ENCODE measurements around the gene FAM131A.
A peak's percentile ranks its signal among the peaks of the same experiment; 100 is the strongest.

FAM131A gene

DNA sequence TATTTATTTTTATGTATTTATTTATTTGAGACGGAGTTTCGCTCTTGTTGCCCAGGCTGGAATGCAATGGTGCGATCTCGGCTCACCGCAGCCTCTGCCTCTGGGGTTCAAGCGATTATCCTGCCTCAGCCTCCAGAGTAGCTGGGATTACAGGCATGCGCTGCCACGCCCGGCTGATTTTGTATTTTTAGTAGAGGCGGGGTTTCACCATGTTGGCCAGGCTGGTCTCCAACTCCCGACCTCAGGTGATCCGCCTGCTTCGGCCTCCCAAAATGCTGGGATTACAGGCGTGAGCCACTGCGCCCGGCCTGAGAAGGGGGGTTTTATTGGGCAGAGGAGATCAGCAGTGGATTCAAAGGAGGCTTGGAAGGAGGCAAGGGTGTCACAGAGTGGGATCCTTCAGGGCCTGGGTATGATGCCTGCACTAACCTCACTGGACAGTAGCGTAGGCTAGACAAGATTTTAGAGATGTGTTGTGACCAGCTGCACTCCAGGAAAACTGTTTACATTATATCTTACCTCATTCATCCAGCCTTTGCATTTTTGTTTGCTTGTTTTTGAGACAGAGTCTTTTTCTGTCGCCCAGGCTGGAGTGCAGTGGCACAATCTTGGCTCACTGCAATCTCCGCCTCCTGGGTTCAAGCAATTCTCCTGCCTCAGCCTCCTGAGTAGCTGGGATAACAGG, 2.2 kb downstream of the FAM131A start:
- DNase-seq = peak in 1 of 14 donors; percentile 37

DNA sequence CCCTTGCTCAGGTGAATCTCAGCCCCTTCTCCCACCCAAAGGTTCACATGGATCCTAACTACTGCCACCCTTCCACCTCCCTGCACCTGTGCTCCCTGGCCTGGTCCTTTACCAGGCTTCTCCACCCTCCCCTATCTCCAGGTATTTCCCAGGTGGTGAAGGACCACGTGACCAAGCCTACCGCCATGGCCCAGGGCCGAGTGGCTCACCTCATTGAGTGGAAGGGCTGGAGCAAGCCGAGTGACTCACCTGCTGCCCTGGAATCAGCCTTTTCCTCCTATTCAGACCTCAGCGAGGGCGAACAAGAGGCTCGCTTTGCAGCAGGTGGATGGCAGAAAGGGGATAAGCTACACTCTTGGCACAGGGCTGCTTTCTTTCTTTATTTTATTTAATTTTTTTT, 4.5 kb downstream of the FAM131A start:
- peak in 1 of 14 donors; percentile 17 for DNase-seq

DNA sequence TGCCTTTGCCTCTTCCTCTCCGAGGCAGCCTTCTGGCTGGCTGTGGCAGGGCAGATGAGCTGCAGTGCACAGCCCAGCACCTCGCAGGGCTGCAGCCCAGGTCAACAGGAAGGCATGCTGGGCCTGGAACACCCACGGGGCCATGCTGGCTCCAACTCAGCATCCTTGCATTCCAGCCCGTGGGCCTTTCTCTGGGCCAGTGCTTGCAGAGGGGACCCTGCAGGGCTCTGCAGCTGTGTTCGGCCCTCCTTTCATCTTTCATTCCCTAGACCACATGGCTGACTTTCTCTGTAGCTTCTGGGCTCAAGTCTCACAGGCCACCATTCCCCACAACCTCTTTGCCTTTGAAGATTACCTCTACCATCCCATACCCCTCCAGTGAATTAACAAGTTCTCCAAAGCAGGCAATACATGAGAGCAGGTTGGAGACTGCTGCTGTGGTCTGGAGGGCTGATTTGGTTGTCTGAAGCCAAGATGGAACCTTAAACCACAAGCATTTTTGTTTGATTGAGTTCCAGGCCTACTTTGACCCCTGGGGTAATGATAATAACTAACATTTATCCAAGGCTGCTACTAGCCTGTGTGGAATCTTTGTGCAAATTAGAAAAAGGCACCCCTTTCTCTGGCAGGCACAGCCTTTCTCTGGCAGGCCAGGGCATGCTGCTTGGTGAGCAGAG, 5.9 kb downstream of the FAM131A start:
- DNase-seq = no peak

DNA sequence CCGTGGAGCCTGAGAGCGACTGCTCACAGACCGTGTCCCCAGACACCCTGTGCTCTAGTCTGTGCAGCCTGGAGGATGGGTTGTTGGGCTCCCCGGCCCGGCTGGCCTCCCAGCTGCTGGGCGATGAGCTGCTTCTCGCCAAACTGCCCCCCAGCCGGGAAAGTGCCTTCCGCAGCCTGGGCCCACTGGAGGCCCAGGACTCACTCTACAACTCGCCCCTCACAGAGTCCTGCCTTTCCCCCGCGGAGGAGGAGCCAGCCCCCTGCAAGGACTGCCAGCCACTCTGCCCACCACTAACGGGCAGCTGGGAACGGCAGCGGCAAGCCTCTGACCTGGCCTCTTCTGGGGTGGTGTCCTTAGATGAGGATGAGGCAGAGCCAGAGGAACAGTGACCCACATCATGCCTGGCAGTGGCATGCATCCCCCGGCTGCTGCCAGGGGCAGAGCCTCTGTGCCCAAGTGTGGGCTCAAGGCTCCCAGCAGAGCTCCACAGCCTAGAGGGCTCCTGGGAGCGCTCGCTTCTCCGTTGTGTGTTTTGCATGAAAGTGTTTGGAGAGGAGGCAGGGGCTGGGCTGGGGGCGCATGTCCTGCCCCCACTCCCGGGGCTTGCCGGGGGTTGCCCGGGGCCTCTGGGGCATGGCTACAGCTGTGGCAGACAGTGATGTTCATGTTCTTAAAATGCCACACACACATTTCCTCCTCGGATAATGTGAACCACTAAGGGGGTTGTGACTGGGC, 7.3 kb downstream of the FAM131A start:
- peak in 9 of 14 donors; percentile 15 to 78 (median 36) for DNase-seq

DNA sequence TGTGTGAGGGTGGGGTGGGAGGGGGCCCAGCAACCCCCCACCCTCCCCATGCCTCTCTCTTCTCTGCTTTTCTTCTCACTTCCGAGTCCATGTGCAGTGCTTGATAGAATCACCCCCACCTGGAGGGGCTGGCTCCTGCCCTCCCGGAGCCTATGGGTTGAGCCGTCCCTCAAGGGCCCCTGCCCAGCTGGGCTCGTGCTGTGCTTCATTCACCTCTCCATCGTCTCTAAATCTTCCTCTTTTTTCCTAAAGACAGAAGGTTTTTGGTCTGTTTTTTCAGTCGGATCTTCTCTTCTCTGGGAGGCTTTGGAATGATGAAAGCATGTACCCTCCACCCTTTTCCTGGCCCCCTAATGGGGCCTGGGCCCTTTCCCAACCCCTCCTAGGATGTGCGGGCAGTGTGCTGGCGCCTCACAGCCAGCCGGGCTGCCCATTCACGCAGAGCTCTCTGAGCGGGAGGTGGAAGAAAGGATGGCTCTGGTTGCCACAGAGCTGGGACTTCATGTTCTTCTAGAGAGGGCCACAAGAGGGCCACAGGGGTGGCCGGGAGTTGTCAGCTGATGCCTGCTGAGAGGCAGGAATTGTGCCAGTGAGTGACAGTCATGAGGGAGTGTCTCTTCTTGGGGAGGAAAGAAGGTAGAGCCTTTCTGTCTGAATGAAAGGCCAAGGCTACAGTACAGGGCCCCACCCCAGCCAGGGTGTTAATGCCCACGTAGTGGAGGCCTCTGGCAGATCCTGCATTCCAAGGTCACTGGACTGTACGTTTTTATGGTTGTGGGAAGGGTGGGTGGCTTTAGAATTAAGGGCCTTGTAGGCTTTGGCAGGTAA, 8.1 kb downstream of the FAM131A start:
- peak in 13 of 14 donors; percentile 29 to 94 (median 83) for DNase-seq

DNA sequence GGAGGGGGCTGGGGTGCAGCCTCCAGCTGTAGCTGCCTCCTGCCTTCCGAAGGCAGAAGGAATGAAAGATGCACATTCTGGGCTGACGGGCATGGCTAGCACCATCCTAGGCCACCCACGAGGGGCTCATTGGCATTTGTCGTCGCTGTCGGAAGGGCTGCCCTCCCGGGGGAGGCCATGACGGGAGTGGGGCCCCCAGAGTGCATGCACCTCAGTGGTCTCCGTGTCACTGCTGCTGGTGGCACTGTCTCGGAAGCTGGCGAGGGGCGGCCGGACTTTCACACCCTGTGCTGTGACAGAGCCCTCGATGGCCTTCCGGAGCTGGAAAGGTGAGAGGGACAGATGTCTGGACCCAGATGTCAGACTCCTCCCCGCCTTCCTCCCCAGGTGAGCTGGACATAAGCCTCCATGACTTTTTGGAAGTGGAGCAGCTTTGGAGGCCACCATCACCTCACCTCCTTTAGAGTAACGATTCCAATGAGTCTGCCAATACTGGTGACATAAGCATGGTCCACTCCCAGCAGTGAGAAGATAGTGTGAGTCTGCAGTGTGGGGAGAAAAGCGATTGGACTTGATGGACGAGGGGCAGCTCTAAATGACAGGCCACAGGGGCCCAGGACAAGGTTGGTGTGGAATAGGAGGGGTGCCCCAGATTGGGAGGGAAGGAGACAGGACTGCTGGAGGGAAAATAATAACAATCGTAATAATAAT, 9.2 kb downstream of the FAM131A start:
- DNase-seq = no peak

DNA sequence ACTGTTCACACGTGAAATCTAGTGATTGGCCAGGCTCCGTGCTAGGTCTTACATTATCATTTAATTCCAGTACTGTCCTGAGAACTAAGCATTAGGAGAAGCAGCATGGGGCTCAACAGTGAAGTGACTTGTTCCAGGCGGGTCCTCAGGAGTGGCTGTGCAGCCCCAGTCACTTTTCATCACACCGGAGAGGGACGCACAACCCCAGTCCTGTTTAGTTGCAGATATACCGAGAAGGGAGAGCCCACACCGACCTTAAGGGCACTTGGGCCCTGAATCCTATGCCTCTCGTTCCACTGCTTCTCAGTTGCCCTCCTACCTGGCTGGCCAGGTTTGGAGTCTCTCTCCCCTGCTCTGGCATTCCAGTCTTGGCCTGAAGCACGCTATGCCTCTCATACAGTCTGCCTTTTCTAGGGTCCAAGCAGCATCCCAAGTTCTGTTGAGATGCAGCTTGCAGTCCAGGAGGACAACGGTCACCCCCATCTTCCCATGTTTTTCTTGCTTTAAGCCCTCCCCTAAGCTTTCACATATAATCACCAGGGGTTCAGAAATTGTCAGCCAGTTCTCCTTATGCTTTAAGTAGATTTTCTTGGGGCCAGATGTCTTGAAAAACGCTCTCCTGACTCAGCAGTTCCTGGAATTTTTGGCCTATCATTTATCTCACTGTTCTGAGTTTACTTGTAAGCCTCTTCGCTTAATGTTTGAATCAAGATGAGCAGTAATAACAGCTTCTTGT, 10.1 kb downstream of the FAM131A start:
- no peak for DNase-seq

DNA sequence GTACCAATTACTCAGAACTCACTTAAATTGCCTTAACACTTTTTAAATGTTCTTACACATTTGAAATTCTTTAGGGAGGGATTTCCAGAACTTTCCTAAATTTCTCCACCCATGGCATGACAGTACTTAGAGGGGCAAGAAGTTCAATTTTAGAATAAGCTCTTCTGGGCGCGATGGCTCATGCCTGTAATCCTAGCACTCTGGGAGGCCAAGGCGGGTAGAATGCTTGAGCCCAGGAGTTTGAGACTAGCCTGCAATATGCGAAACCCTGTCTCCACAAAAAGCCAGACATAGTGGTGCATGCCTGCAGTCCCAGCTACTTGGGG, 10.6 kb downstream of the FAM131A start:
- DNase-seq = no peak

DNA sequence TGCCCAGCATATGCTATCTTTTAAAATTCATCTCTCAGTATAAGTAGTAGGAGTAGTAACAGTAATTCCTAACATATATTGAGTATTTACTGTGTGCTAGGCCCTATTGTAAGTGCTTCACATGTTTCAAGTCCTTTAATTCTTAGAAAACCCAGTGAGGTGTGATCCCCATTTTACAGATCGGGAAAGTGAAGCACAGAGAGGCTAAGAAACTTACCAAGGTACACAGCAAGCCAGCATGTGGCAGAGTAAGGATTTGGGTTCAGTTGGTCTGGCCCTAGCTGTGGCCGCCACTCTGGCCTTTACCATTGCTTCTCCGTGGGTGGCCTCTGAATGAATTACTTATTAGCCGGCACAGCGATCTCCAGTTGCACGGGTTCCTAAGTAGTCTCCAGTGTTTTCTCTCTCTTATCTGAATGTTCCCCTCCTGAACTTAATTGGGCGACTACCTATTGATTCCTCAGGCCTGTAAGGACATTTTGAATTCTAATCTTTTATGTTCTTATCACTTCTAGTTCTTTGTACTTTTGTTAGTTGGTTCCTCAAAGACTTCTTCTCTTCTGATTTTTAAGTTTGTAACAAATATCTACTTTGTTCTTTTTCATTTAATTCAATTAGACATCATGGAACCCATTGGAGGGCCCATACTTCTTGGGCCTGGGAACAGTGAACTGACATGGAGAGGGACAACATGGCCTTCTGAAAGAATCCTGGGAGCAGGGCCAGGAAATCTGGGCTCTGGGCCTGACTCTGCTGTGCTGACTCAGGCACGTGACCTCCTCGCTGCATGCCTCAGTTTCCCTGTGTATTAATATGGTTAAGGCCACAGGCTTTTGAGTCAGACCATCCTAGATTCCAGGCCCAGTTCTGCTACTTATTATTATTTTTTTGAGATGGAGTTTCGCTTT, 12.4 kb downstream of the FAM131A start:
- peak in 1 of 14 donors; percentile 12 for DNase-seq

DNA sequence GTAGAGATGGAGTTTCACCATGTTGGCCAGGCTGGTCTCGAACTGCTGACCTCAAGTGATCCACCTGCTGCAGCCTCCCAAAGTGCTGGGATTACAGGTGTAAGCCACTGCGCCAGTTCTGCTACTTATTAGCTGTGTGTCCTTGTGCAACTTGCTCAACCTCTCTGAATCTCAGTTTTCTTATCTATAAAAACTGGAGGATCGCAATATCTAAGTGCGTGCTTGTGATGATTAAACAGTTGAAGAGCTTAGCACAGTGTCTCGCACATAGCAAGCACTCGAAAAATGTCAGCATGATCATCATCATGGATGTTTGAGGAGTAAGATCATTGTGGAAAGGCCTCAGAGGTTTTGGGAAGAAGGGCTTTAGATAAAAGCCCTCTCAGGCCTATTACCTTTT, 13.2 kb downstream of the FAM131A start:
- no peak for DNase-seq

DNA sequence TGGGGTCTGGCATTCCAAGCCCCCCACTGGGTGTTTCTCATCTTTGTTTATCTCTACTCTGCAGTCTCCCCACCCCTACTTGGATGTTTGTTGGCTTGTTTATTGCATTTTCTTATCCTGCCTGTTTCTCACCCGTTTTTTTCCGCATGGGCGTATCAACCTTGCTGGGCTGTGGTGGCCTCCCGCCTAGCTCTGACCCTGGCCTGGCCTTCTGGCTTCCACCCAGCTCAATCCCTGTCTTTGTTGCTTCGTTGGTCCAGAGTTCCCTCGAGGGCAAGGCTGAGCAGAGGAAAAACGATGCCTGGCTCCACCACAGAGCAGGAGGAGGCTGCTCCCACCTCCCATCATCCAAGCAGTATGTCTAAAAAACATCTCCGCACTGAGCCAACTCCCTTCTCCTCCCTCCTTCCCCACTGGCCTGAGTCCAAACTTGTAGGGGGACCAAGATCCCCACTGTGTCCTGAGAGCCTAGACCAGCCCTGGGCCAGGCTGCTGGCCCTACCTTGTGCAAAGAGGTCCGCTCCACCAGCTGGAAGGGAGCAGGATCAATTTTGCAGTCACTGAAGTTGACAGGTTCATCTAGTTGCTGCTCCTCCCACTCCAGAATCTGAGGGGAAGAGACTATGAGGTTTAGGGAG, 14.2 kb downstream of the FAM131A start:
- no peak for DNase-seq

DNA sequence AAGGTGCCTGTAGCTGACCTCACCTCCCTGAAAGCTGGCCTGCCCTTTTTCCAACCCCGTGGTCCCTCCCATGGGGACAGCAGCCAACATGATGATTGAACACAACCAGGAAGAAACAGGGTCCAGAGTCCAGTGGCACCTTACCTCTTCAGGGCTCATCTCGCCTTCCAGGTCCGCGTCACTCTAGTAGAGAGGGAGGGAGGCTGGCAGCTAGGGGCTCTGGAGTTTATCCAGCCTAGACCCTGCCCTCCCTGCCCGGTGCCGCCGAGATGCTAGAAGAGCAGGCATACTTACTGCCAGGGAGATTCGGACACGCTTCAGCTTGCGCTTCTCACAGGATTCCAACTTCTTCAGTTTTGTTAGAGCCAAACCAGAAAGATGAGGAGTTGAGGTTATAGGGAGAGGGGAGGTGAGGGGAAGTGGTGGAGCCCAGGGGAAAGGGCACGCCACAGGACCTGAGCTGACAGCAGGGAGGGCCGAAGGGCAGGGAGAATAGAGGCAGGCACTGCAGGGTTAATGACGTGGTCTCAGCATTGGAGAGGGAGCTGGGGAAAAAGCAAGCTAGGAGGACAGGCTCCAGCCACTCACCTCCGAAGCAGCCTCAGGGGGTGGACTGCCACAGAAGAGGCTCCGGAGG, 14.9 kb downstream of the FAM131A start:
- DNase-seq = no peak

DNA sequence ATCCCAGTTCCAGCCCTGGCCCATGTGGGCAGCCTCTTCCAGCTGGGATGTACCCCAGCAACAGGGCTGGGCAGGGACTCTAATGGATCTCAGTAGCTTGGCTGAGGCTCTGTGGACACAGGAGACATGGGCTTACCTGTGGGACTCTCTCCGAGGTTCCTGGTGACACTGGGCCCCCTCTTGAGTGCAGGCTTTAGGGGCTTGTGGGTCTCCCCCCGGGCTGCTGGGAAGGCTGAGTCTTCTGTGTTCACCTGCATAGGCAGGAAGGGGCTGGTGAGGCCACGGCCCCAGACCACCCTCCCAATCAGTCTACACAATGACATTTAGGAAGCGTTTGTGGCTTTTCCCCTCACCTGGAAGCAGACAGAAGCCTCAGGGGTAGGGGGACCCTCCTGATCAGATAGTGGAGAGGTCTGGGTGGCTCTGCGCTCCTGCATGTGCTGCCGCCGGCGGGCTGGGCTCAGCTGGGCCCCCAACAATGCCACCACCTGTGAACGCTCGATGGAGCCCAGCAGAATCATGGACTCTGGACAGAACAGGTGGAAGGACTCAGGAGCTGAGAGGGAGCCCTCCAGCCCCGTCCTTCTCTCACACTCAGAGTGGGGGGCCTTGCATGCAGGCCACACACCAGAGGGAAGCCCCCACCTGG, 15.6 kb downstream of the FAM131A start:
- no peak for DNase-seq

DNA sequence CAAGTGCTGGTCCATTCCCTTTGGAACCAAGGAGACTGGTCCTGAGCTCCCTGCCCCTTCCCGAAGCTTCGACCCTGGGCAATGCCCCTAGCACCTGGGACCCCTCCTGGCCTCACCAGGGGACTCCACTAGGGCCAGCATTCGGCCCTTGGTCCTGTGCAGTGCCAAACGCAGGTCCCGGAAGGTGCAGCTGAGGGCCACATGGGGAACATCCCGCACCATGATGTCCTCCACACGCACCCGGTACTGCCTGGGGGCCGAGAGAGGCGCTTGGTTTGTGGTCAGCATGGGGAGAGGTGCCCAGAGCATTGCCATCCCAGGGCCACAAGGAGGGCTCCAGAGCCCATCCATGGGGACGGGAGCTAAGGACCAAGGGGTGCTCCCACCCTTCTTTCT, 16.1 kb downstream of the FAM131A start:
- DNase-seq = no peak

DNA sequence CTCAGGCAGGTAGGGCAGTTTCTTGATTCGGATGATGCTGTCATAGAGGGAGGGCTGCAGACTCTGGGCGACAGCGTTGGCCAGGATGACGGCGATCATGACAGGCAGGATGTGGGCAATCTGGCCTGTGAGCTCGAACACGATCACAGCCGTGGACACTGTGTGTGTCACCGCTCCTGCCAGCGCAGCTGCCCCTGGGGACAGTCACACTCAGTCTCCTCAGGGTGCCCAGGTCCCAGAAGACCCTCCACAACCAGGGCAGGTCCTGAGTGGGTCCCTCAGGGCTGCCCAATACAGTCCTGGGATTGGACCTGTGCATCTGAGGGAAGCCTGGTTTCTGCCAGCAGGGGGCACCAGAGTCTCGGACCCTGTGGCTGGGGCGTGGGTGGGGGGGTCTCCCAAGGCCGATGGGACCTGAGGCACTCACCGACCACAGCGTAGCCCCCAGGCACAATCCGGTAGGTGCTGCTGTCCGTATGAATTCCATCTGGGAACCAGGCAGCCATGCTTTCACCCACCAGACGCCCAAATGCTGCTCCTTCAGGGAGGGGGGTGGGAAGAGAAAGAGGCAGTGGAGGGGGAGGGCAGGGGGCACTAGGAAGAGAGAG, 16.8 kb downstream of the FAM131A start:
- peak in 2 of 14 donors; percentile 18 to 40 for DNase-seq

DNA sequence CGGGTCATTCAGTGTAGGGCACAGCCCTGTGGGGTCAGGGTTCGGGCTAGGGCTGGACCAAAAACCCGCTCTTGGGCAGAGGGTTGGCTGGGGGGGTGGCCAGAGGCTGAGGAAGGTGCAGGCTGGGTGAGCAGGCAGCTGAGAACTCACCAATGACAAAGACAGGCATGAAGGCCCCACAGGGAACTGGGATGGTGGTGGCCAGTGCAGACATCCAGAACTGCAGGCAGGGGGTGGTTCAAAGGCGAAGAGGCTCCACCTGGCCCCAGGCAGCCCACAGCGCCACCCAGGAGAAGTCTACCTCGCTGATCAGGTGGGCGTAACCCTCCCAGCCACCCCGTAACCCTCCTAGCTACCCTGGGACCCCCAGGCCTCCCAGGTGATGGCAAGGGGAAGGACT, 17.4 kb downstream of the FAM131A start:
- DNase-seq = no peak

DNA sequence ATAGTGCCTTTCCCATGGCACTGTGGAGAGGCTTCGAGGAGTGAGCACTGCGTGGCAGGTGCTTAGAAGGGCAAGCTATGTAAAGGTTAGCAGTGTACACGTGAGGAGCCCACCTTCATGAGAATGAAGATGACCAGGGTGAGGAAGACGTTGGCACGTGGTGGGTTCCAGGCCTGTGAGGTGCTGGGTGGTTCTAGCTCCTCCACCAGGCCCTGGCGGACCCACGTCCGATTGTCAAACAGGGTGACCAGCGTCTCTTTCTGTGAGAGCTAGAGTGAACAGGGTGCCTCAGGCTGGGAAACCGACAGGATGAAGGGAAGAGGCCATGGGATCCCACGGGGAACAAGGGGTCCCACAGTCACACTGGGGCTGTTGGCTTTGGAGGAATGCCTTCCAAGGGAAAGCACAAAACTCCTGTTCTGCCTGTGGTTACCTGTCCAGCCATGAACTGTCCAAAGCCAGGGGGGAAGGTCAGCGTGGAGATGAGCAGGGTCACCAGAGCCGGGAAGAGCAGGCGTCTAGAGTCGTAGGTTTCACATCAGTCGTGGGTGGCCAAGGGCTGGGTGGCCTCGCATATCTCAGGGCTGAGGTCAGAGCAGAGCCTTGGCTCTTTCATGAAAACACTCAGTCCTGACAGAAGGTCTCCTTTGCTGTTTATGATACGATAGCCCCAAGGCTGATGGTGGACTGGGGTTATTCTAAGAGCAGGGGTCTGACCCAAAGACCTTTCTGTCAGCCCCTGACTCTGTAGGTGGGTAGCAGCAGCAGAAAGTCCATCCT, 18.1 kb downstream of the FAM131A start:
- no peak for DNase-seq

All from C1 segment of cervical spinal cord (tissue), 14 donors.